HCT116 (cell line): ENCODE data around the gene MTF2. TPM values are rescaled to one million over a fixed set of nuclear protein-coding genes. Genes with fewer than 3 reads are reported as not detected.

Experiments
- ATAC-seq: fragments of 200-7000 bp; cut with Tn5 transposase; 2 replicates; pipeline ENCODE4 v1.9.1; 2020; ENCODE audit warnings: mild to moderate bottlenecking, moderate library complexity
- BruUV-seq: library from RNA; stranded (reverse); fragments of 400-500 nt; replicated peaks from 2 replicates; lab custom pipeline; 2021; lab: Mats Ljungman, UMichigan
- CTCF ChIA-PET: fragments of 300-600 bp; sonication (Branson Sonifier 250); formaldehyde crosslinking; loops from one replicate; lab custom pipeline; 2021; ENCODE audit warnings: antibody characterized with exemption; lab: Charles Lee
- POLR2A ChIA-PET: fragments of 300-600, 350-600 bp; sonication (Branson Sonifier 250); formaldehyde crosslinking; loops from one replicate; lab custom pipeline; 2021; ENCODE audit warnings: antibody characterized with exemption; lab: Charles Lee
- RAD21 ChIA-PET, 2 experiments: fragments of 300-600 bp; sonication (Branson Sonifier 250); formaldehyde crosslinking; loops; one replicate each; lab custom pipeline; 2023; ENCODE audit warnings: low total read pairs in 2 of 2; ENCODE audit not compliant: uncharacterized antibody in 2 of 2, unreplicated experiment in 2 of 2, low non-redundant PET in 1 of 2; lab: Charles Lee
- DNase-seq: peaks from one replicate; pipeline ENCODE4 v3.0.0-alpha.2; 2010; ENCODE audit warnings: low read depth, low spot score
- H2AFZ ChIP-seq: fragments of 200-600 bp; shearing (Covaris generic), sonication (generic); 2 replicates; pipeline ENCODE4 v1.6.1; 2017; ENCODE audit warnings: low read depth, mixed run types, mixed read lengths, antibody characterized with exemption, low read length; ENCODE audit not compliant: poor library complexity, severe bottlenecking
- H3K27ac ChIP-seq: 2 replicates; pipeline ENCODE4 v1.5.1; 2012; ENCODE audit warnings: low read depth, low read length
- H3K27me3 ChIP-seq: fragments of 200-600 bp; sonication (generic); 2 replicates; pipeline ENCODE4 v1.6.1; 2016; ENCODE audit warnings: mixed run types, low read length, mixed read lengths; ENCODE audit not compliant: insufficient read depth
- H3K36me3 ChIP-seq, 2 experiments: fragments of 200-500 bp in 1 of 2; fragments of 200-600 bp in 1 of 2; sonication (Bioruptor generic) in 1 of 2; sonication (generic) in 1 of 2; 2 replicates each; pipeline versions ENCODE4 v1.5.1 to v1.6.1; 2014 to 2016; ENCODE audit warnings: low read length in 2 of 2, inconsistent platforms in 1 of 2, mixed read lengths in 1 of 2, mixed run types in 1 of 2; ENCODE audit not compliant: insufficient read depth in 2 of 2, control insufficient read depth in 1 of 2
- H3K4me1 ChIP-seq, 2 experiments: fragments of 200-600 bp in 1 of 2; sonication (generic) in 1 of 2; 2 replicates each; pipeline versions ENCODE4 v1.5.1 to v1.6.1; 2012 to 2017; ENCODE audit warnings: low read length in 2 of 2, inconsistent platforms in 1 of 2, mild to moderate bottlenecking in 1 of 2, mixed read lengths in 1 of 2, mixed run types in 1 of 2, moderate library complexity in 1 of 2; ENCODE audit not compliant: insufficient read depth in 2 of 2, control insufficient read depth in 1 of 2
- H3K4me2 ChIP-seq: fragments of 200-600 bp; sonication (generic); 2 replicates; pipeline ENCODE4 v1.6.1; 2017; ENCODE audit warnings: mixed run types, low read length, mixed read lengths
- H3K4me3 ChIP-seq, 2 experiments: fragments of 200-600 bp in 1 of 2; sonication (generic) in 1 of 2; replicated peaks in 1 of 2; 2 replicates each; pipeline ENCODE4 v1.5.1; 2011 to 2016; ENCODE audit warnings: low read length in 2 of 2, control low read depth in 1 of 2, low read depth in 1 of 2, mild to moderate bottlenecking in 1 of 2, mixed read lengths in 1 of 2, mixed run types in 1 of 2
- H3K79me2 ChIP-seq: fragments of 200-600 bp; sonication (generic); 2 replicates; pipeline ENCODE4 v1.6.1; 2017; ENCODE audit warnings: mild to moderate bottlenecking, mixed run types, low read length, moderate library complexity, mixed read lengths; ENCODE audit not compliant: insufficient read depth
- H3K9ac ChIP-seq: fragments of 200-600 bp; sonication (generic); 2 replicates; pipeline ENCODE4 v1.6.1; 2016; ENCODE audit warnings: low read length, mixed read lengths
- H3K9me2 ChIP-seq: fragments of 200-600 bp; sonication (generic), shearing (Covaris generic); 2 replicates; pipeline ENCODE4 v1.6.1; 2017; ENCODE audit warnings: mixed run types, mild to moderate bottlenecking, moderate library complexity; ENCODE audit not compliant: insufficient read depth
- H3K9me3 ChIP-seq, 2 experiments: fragments of 200-500 bp in 1 of 2; fragments of 200-600 bp in 1 of 2; sonication (Bioruptor generic) in 1 of 2; sonication (generic) in 1 of 2; 2 replicates each; pipeline ENCODE4 v1.6.1; 2014 to 2017; ENCODE audit warnings: low read length in 2 of 2, mixed read lengths in 2 of 2, inconsistent platforms in 1 of 2, low read depth in 1 of 2, mild to moderate bottlenecking in 1 of 2, mixed run types in 1 of 2, moderate library complexity in 1 of 2; ENCODE audit not compliant: control insufficient read depth in 1 of 2, insufficient read depth in 1 of 2
- H4K20me1 ChIP-seq: fragments of 200-600 bp; sonication (generic), shearing (Covaris generic); 2 replicates; pipeline ENCODE4 v1.6.1; 2017; ENCODE audit warnings: mixed run types, mild to moderate bottlenecking, moderate library complexity; ENCODE audit not compliant: insufficient read depth
- EGR1 ChIP-seq: IDR thresholded peaks from 2 replicates; pipeline ENCODE4 v1.6.1; 2012; ENCODE audit warnings: low read depth
- ELF1 ChIP-seq: IDR thresholded peaks from 2 replicates; pipeline ENCODE4 v1.6.1; 2012; ENCODE audit warnings: low read depth, borderline replicate concordance
- EZH2phosphoT487 ChIP-seq: fragments of 200-600 bp; IDR thresholded peaks from 2 replicates; pipeline ENCODE4 v1.6.1; 2018; ENCODE audit warnings: antibody characterized with exemption, borderline replicate concordance
- FOSL1 ChIP-seq: IDR thresholded peaks from 2 replicates; pipeline ENCODE4 v1.6.1; 2012; ENCODE audit warnings: low read depth
- JUND ChIP-seq: IDR thresholded peaks from 2 replicates; pipeline ENCODE4 v1.6.1; 2012
- POLR2A ChIP-seq: IDR thresholded peaks from 2 replicates; pipeline ENCODE4 v1.7.0; 2011; ENCODE audit warnings: borderline replicate concordance; ENCODE audit not compliant: insufficient read depth, insufficient read length; ENCODE audit errors: extremely low read depth
- POLR2AphosphoS5 ChIP-seq: IDR thresholded peaks from 2 replicates; pipeline ENCODE4 v1.6.1; 2011; ENCODE audit warnings: mild to moderate bottlenecking, low read depth, low read length, moderate library complexity
- RAD21 ChIP-seq: IDR thresholded peaks from 2 replicates; pipeline ENCODE4 v1.6.1; 2012; ENCODE audit warnings: low read depth, mild to moderate bottlenecking
- SIN3A ChIP-seq: IDR thresholded peaks from 2 replicates; pipeline ENCODE4 v1.6.1; 2012; ENCODE audit warnings: low read depth
- SP1 ChIP-seq: IDR thresholded peaks from 2 replicates; pipeline ENCODE4 v1.6.1; 2012; ENCODE audit warnings: low read depth
- SRF ChIP-seq: IDR thresholded peaks from 2 replicates; pipeline ENCODE4 v1.6.1; 2012; ENCODE audit warnings: low read depth
- TCF7L2 ChIP-seq: IDR thresholded peaks from 2 replicates; pipeline ENCODE4 v1.7.0; 2011; ENCODE audit warnings: borderline replicate concordance, inconsistent platforms; ENCODE audit not compliant: insufficient read depth, insufficient read length; ENCODE audit errors: extremely low read depth
- YY1 ChIP-seq: IDR thresholded peaks from 2 replicates; pipeline ENCODE4 v1.6.1; 2011; ENCODE audit warnings: low read length, low read depth, moderate library complexity, mild to moderate bottlenecking; ENCODE audit not compliant: insufficient replicate concordance; ENCODE audit errors: extremely low read depth
- ZNF274 ChIP-seq: fragments of 200-500 bp; sonication (Bioruptor generic); IDR thresholded peaks from 2 replicates; pipeline ENCODE4 v1.6.1; 2014; ENCODE audit warnings: mild to moderate bottlenecking, low read depth, low read length, inconsistent platforms
- intact Hi-C: fragments of 100-400 bp; cut with micrococcal nuclease; formaldehyde crosslinking; loops from 2 replicates; pipeline ENCODE4 v1.10.0; 2022
- total RNA-seq: library from RNA; stranded (reverse); gene quantifications from one replicate; pipeline ENCODE4 v1.2.1, GENCODE V29; 2021; ENCODE audit not compliant: unreplicated experiment
- TF ChIP-seq, protein P1 (sequence below), 3 experiments: fragments of 200-600 bp in 1 of 3; sonication (generic) in 1 of 3; IDR thresholded peaks in 2 of 3; conservative IDR thresholded peaks in 1 of 3; 2 replicates each; pipeline ENCODE4 v1.5.1; 2012 to 2017; ENCODE audit warnings: low read depth in 2 of 3, low read length in 2 of 3, antibody characterized with exemption in 1 of 3, borderline replicate concordance in 1 of 3, control low read depth in 1 of 3, mild to moderate bottlenecking in 1 of 3, mixed read lengths in 1 of 3, mixed run types in 1 of 3, moderate library complexity in 1 of 3; ENCODE audit not compliant: insufficient read depth in 1 of 3
- TF ChIP-seq, protein P2 (sequence below): IDR thresholded peaks from 2 replicates; pipeline ENCODE4 v1.6.1; 2012
- TF ChIP-seq, protein P3 (sequence below): IDR thresholded peaks from 2 replicates; pipeline ENCODE4 v1.6.1; 2012; ENCODE audit warnings: low read depth

The MTF2 gene
- total RNA-seq, 1 experiment from 2014 or later = 45.5 TPM

DNA sequence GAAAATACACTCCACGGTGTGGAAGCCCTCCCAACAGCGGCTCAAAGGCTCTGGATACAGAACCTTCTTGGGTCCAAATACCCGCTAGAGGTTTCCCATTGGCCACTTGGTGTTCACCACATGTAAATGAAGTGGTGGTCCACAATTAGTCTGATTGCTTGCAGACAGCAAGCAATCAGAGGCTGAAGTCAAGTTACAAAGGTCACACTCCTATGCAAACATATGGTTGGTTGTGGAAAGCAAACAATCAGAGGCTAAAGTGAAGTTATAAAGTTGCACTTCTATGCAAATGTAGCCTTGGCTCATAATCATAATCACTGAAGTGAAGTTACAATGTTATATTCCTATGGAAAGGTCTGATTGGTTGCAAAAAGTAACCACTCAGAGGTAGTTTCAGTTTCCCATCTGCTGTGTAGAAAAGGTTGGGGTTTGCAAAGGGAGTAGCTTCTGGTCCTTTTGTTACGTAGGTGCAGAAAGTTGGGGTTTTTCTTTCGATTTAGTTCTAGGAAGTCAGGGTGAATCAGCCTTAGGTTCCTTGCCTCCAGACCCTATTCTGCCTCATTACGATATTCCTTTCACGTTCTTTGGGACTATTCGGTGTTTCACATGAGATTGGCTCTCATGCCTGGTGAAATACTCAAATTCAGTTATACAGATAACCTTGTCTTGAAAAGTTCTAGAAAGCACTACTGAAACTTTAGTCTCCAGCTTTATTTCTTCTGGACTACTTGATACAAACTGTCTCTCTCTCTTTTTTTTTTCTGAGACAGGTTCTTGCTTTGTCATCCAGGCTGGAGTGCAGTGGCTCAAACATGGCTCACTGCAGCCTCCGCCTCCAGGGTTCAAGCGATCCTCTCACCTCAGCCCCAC lies 36.7 kb upstream of the MTF2 start:
- ATAC-seq (no peak), DNase-seq (no peak)
- H3K9ac ChIP-seq = no peak overlapping the region
- ChIA-PET POLR2A (no interaction called here), CTCF (no interaction called here), RAD21 (no interaction called here)
- H4K20me1 ChIP-seq = no peaks in the 10 kb centered on the region
- no peak overlapping the region for H2AFZ ChIP-seq
- no peaks in the 10 kb centered on the region for H3K9me3 ChIP-seq
- no peaks in the 10 kb centered on the region; a peak in 1 of 4 replicates for H3K4me1 ChIP-seq
- H3K27ac ChIP-seq = no peak overlapping the region
- intact Hi-C loops = no loop called here
- no peak overlapping the region for H3K4me3 ChIP-seq
- no peak for TF ChIP-seq EZH2phosphoT487
- TF ChIP-seq, protein P1, sequence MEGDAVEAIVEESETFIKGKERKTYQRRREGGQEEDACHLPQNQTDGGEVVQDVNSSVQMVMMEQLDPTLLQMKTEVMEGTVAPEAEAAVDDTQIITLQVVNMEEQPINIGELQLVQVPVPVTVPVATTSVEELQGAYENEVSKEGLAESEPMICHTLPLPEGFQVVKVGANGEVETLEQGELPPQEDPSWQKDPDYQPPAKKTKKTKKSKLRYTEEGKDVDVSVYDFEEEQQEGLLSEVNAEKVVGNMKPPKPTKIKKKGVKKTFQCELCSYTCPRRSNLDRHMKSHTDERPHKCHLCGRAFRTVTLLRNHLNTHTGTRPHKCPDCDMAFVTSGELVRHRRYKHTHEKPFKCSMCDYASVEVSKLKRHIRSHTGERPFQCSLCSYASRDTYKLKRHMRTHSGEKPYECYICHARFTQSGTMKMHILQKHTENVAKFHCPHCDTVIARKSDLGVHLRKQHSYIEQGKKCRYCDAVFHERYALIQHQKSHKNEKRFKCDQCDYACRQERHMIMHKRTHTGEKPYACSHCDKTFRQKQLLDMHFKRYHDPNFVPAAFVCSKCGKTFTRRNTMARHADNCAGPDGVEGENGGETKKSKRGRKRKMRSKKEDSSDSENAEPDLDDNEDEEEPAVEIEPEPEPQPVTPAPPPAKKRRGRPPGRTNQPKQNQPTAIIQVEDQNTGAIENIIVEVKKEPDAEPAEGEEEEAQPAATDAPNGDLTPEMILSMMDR (IDR thresholded peaks at IDR 0.05 in 2 of 3, conservative IDR thresholded peaks at IDR 0.05 in 1 of 3; ENCODE audit: borderline replicate concordance in 1 of 3, insufficient read depth in 1 of 3, low read depth in 2 of 3, low read length in 2 of 3) = no peak
- no peak for TF ChIP-seq ELF1
- TF ChIP-seq JUND = no peak
- no peak for TF ChIP-seq YY1
- no peak for TF ChIP-seq SRF
- TF ChIP-seq RAD21 = no peak
- no peak for TF ChIP-seq EGR1
- no peak for TF ChIP-seq POLR2AphosphoS5
- TF ChIP-seq POLR2A = no peak
- TF ChIP-seq ZNF274 = no peak
- TF ChIP-seq SP1 = no peak
- TF ChIP-seq, protein P2, sequence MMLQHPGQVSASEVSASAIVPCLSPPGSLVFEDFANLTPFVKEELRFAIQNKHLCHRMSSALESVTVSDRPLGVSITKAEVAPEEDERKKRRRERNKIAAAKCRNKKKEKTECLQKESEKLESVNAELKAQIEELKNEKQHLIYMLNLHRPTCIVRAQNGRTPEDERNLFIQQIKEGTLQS = no peak
- no peak for TF ChIP-seq TCF7L2
- TF ChIP-seq, protein P3, sequence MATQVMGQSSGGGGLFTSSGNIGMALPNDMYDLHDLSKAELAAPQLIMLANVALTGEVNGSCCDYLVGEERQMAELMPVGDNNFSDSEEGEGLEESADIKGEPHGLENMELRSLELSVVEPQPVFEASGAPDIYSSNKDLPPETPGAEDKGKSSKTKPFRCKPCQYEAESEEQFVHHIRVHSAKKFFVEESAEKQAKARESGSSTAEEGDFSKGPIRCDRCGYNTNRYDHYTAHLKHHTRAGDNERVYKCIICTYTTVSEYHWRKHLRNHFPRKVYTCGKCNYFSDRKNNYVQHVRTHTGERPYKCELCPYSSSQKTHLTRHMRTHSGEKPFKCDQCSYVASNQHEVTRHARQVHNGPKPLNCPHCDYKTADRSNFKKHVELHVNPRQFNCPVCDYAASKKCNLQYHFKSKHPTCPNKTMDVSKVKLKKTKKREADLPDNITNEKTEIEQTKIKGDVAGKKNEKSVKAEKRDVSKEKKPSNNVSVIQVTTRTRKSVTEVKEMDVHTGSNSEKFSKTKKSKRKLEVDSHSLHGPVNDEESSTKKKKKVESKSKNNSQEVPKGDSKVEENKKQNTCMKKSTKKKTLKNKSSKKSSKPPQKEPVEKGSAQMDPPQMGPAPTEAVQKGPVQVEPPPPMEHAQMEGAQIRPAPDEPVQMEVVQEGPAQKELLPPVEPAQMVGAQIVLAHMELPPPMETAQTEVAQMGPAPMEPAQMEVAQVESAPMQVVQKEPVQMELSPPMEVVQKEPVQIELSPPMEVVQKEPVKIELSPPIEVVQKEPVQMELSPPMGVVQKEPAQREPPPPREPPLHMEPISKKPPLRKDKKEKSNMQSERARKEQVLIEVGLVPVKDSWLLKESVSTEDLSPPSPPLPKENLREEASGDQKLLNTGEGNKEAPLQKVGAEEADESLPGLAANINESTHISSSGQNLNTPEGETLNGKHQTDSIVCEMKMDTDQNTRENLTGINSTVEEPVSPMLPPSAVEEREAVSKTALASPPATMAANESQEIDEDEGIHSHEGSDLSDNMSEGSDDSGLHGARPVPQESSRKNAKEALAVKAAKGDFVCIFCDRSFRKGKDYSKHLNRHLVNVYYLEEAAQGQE = no peak
- TF ChIP-seq FOSL1 = no peak
- no peak for TF ChIP-seq SIN3A
- no peaks in the 10 kb centered on the region for H3K36me3 ChIP-seq
- no peak overlapping the region for H3K4me2 ChIP-seq
- no peaks in the 10 kb centered on the region for H3K9me2 ChIP-seq
- H3K79me2 ChIP-seq = no peaks in the 10 kb centered on the region
- H3K27me3 ChIP-seq = no peaks in the 10 kb centered on the region
- BruUV-seq = no TSS peak
